ENCODE results near the gene THSD7A.

The THSD7A gene

GRCh38 chr7:11379641-11380040, 452.4 kb downstream of the THSD7A start:
- no peak for TF ChIP-seq POLR2AphosphoS5 (IDR thresholded peaks at IDR 0.05; ENCODE audit: low read depth, low read length)
- TF ChIP-seq POLR2A (IDR thresholded peaks at IDR 0.05; ENCODE audit: low read depth, low read length), result no peak
- no peak for TF ChIP-seq POU2F2 (IDR thresholded peaks at IDR 0.05; ENCODE audit: low read depth, low read length)
- no peak for TF ChIP-seq SPI1 (IDR thresholded peaks at IDR 0.05; ENCODE audit: low read depth, low read length)
- TF ChIP-seq PAX5 (IDR thresholded peaks at IDR 0.05; ENCODE audit: insufficient read depth, low read length, severe bottlenecking), result no peak
- TF ChIP-seq TAF1 (IDR thresholded peaks at IDR 0.05; ENCODE audit: low read depth, low read length), result no peak
- FAIRE-seq (no peak), DNase-seq (ENCODE audit: insufficient read length, low spot score) (no peak)

- TF ChIP-seq SPI1 (IDR thresholded peaks at IDR 0.05; ENCODE audit: low read depth, low read length), result no peak
- no peak for TF ChIP-seq POLR2AphosphoS5 (IDR thresholded peaks at IDR 0.05; ENCODE audit: low read depth, low read length)
- DNase-seq (ENCODE audit: insufficient read length, low spot score) (no peak), FAIRE-seq (no peak)
Measured at GRCh38 chr7:11376529-11376928, 455.5 kb downstream of the THSD7A start.

GRCh38 chr7:11374629-11375028, 457.4 kb downstream of the THSD7A start:
- no peak for DNase-seq (ENCODE audit: insufficient read length, low spot score)
- TF ChIP-seq TAF1 (IDR thresholded peaks at IDR 0.05; ENCODE audit: low read depth, low read length) (no peak), PAX5 (IDR thresholded peaks at IDR 0.05; ENCODE audit: insufficient read depth, low read length, severe bottlenecking) (no peak), POU2F2 (IDR thresholded peaks at IDR 0.05; ENCODE audit: low read depth, low read length) (no peak), POLR2A (IDR thresholded peaks at IDR 0.05; ENCODE audit: low read depth, low read length) (no peak), SPI1 (IDR thresholded peaks at IDR 0.05; ENCODE audit: low read depth, low read length) (no peak), POLR2AphosphoS5 (IDR thresholded peaks at IDR 0.05; ENCODE audit: low read depth, low read length) (no peak)
- no peak for FAIRE-seq

DNA sequence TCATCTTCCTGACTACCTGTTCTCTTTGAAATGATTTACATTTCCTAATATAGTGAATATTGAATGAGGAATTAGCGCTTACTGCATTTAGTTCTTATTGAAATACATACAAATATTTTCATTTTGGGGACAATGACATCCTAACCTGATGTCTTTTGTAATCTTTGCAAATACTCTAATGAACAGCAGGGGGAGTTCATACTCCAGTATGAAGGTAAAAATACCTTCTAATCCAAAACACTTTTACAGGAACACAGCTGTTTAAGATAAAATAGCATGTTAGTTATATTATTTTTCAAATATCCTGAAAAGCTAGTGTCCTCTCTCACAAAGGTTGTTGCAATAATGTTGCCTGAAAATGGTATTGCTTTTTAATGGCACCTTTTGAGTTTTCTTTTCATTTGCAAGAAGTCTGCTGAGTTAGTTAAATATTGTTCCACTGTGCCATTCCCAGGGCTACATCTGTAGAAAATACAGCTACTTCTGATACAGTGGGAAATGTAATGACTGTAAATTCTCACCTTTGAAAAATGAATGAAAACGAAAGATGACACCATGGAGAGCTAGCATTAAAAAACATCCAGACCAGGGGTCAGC, 458.4 kb downstream of the THSD7A start:
- TF ChIP-seq POU2F2 (IDR thresholded peaks at IDR 0.05; ENCODE audit: low read depth, low read length) (no peak), SPI1 (IDR thresholded peaks at IDR 0.05; ENCODE audit: low read depth, low read length) (no peak)
- DNase-seq (ENCODE audit: insufficient read length, low spot score), result no peak
- no peak for FAIRE-seq

- DNase-seq (ENCODE audit: insufficient read length, low spot score) (no peak), FAIRE-seq (no peak)
- TF ChIP-seq POLR2A (IDR thresholded peaks at IDR 0.05; ENCODE audit: low read depth, low read length) (no peak), SPI1 (IDR thresholded peaks at IDR 0.05; ENCODE audit: low read depth, low read length) (no peak), PAX5 (IDR thresholded peaks at IDR 0.05; ENCODE audit: insufficient read depth, low read length, severe bottlenecking) (no peak), POU2F2 (IDR thresholded peaks at IDR 0.05; ENCODE audit: low read depth, low read length) (no peak), TAF1 (IDR thresholded peaks at IDR 0.05; ENCODE audit: low read depth, low read length) (no peak), POLR2AphosphoS5 (IDR thresholded peaks at IDR 0.05; ENCODE audit: low read depth, low read length) (no peak)
Measured at GRCh38 chr7:11369696-11370095, 462.3 kb downstream of the THSD7A start.

DNA sequence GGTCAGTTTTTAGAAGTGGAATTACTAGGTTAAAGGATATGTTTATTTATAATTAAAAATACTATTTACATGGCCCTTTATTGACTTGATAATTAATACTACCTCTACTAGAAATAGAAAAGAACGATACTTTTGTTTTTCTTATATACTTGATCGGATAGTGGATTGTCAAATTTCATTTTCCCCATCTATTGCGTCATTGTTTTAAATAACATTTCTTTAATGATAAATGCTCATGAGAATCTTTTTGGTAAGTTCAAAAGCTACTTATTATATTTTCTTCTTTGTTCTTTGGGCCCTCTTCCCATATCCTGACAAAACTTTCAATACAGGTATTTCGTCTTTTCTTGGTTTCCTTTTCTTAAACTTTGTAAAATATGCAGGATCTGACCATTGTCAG, 465.9 kb downstream of the THSD7A start:
- TF ChIP-seq POLR2A (IDR thresholded peaks at IDR 0.05; ENCODE audit: low read depth, low read length), result no peak
- TF ChIP-seq POLR2AphosphoS5 (IDR thresholded peaks at IDR 0.05; ENCODE audit: low read depth, low read length), result no peak
- no peak for TF ChIP-seq TAF1 (IDR thresholded peaks at IDR 0.05; ENCODE audit: low read depth, low read length)
- no peak for TF ChIP-seq PAX5 (IDR thresholded peaks at IDR 0.05; ENCODE audit: insufficient read depth, low read length, severe bottlenecking)
- no peak for TF ChIP-seq SPI1 (IDR thresholded peaks at IDR 0.05; ENCODE audit: low read depth, low read length)
- TF ChIP-seq POU2F2 (IDR thresholded peaks at IDR 0.05; ENCODE audit: low read depth, low read length), result no peak
- no peak for DNase-seq (ENCODE audit: insufficient read length, low spot score)
- no peak for FAIRE-seq

GRCh38 chr7:11358637-11359036, 473.4 kb downstream of the THSD7A start:
- no peak for FAIRE-seq
- TF ChIP-seq POLR2A (IDR thresholded peaks at IDR 0.05; ENCODE audit: low read depth, low read length) (no peak), POU2F2 (IDR thresholded peaks at IDR 0.05; ENCODE audit: low read depth, low read length) (no peak), SPI1 (IDR thresholded peaks at IDR 0.05; ENCODE audit: low read depth, low read length) (no peak), PAX5 (IDR thresholded peaks at IDR 0.05; ENCODE audit: insufficient read depth, low read length, severe bottlenecking) (no peak), TAF1 (IDR thresholded peaks at IDR 0.05; ENCODE audit: low read depth, low read length) (no peak), POLR2AphosphoS5 (IDR thresholded peaks at IDR 0.05; ENCODE audit: low read depth, low read length) (no peak)
- no peak for DNase-seq (ENCODE audit: insufficient read length, low spot score)

DNA sequence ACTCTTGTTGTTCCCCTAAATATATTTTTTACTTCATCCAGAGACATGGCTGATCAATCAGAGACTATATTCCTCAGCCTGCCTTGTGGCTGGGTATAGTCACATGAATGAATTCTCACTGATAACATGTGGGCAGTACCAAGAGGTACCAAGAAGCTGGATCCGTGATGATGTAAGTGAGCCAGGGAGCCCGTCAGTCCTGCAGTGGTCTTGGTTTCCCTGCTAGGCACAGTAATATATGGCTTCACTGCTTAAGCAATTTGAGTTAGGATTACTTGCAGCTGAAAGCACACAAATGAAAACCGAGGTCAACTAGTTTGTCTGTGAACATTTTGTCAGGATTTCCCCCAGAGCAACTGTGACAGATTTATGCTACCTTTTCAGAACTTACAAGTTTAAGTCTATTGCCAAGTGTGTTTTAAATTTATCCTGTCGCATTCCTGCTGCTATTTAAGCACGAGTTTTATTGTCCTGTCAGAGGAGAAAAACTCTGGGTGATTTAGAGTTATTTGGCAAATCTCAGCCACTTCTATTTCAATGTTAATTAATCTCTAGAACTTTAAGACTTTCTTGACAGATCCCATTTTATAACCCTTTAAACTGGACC, 476.5 kb downstream of the THSD7A start:
- FAIRE-seq (no peak), DNase-seq (ENCODE audit: insufficient read length, low spot score) (no peak)
- no peak for TF ChIP-seq POLR2A (IDR thresholded peaks at IDR 0.05; ENCODE audit: low read depth, low read length)
- TF ChIP-seq PAX5 (IDR thresholded peaks at IDR 0.05; ENCODE audit: insufficient read depth, low read length, severe bottlenecking), result no peak
- no peak for TF ChIP-seq TAF1 (IDR thresholded peaks at IDR 0.05; ENCODE audit: low read depth, low read length)
- no peak for TF ChIP-seq POLR2AphosphoS5 (IDR thresholded peaks at IDR 0.05; ENCODE audit: low read depth, low read length)
- no peak for TF ChIP-seq SPI1 (IDR thresholded peaks at IDR 0.05; ENCODE audit: low read depth, low read length)
- TF ChIP-seq POU2F2 (IDR thresholded peaks at IDR 0.05; ENCODE audit: low read depth, low read length), result no peak

DNA sequence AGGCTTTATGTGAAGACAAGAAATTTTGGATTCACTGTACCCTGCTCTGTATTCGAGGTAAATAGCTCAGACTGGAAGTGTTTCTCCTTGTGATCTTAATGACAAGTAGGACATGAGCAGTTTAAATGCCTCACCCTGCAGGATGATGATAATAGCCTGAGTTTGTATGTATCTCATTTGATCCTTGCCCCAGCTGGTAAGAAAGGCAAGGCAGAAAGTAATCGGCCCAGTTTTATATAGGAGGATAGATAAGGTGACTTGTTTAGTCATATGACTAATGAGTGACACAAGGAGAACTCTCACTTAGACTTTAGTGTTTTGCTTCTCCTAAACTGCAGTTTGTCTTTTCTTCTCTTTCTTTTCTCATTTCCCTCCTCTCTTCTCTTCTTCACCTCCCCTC, 485.7 kb downstream of the THSD7A start:
- DNase-seq (ENCODE audit: insufficient read length, low spot score) (no peak), FAIRE-seq (no peak)
- no peak for TF ChIP-seq PAX5 (IDR thresholded peaks at IDR 0.05; ENCODE audit: insufficient read depth, low read length, severe bottlenecking)
- TF ChIP-seq POU2F2 (IDR thresholded peaks at IDR 0.05; ENCODE audit: low read depth, low read length), result no peak
- no peak for TF ChIP-seq SPI1 (IDR thresholded peaks at IDR 0.05; ENCODE audit: low read depth, low read length)
- no peak for TF ChIP-seq POLR2A (IDR thresholded peaks at IDR 0.05; ENCODE audit: low read depth, low read length)
- no peak for TF ChIP-seq POLR2AphosphoS5 (IDR thresholded peaks at IDR 0.05; ENCODE audit: low read depth, low read length)
- TF ChIP-seq TAF1 (IDR thresholded peaks at IDR 0.05; ENCODE audit: low read depth, low read length), result no peak

- DNase-seq (ENCODE audit: insufficient read length, low spot score) (no peak), FAIRE-seq (no peak)
- no peak for TF ChIP-seq SPI1 (IDR thresholded peaks at IDR 0.05; ENCODE audit: low read depth, low read length)
- TF ChIP-seq PAX5 (IDR thresholded peaks at IDR 0.05; ENCODE audit: insufficient read depth, low read length, severe bottlenecking), result no peak
- TF ChIP-seq POLR2A (IDR thresholded peaks at IDR 0.05; ENCODE audit: low read depth, low read length), result no peak
- TF ChIP-seq POU2F2 (IDR thresholded peaks at IDR 0.05; ENCODE audit: low read depth, low read length), result no peak
- TF ChIP-seq POLR2AphosphoS5 (IDR thresholded peaks at IDR 0.05; ENCODE audit: low read depth, low read length), result no peak
- no peak for TF ChIP-seq TAF1 (IDR thresholded peaks at IDR 0.05; ENCODE audit: low read depth, low read length)
Measured at GRCh38 chr7:11345621-11346020, 486.4 kb downstream of the THSD7A start.

Data from GM12891 (cell line).